Heart left ventricle (tissue), 16 donors: ENCODE data around the gene STRIP1. TPM values are rescaled to one million over a fixed set of nuclear protein-coding genes. Genes with fewer than 3 reads are reported as not detected.

Experiments used
- ATAC-seq, 4 donors: fragments of 200-7000 bp; cut with Tn5 transposase; one replicate each; pipeline ENCODE4 v1.9.1; 2020 to 2022; ENCODE audit warnings: moderate library complexity in 4 of 4, mild to moderate bottlenecking in 3 of 4, moderate number of reproducible peaks in 1 of 4
- DNase-seq, 5 donors: peaks; one replicate each; pipeline ENCODE4 v3.0.0-alpha.2; 2020
- H3K27ac ChIP-seq, 12 donors: fragments of 200-600 bp; sonication (generic) in 4 of 12; one replicate each; pipeline versions ENCODE4 v1.5.0 to v1.8.0; 2016 to 2022; ENCODE audit warnings: mild to moderate bottlenecking in 2 of 12
- H3K27me3 ChIP-seq, 9 donors: fragments of 200-600 bp; sonication (generic) in 2 of 9; one replicate each; pipeline versions ENCODE4 v1.5.1 to v1.8.0; 2016 to 2022; ENCODE audit warnings: mild to moderate bottlenecking in 3 of 9
- H3K36me3 ChIP-seq, 9 donors: fragments of 200-600 bp; sonication (generic) in 2 of 9; one replicate each; pipeline versions ENCODE4 v1.5.0 to v1.8.0; 2018 to 2022; ENCODE audit warnings: mild to moderate bottlenecking in 2 of 9
- H3K4me1 ChIP-seq, 12 donors: fragments of 200-600 bp; sonication (generic) in 4 of 12; one replicate each; pipeline versions ENCODE4 v1.5.0 to v1.8.0; 2016 to 2022; ENCODE audit warnings: mild to moderate bottlenecking in 3 of 12
- H3K4me3 ChIP-seq, 12 donors: fragments of 200-600 bp; sonication (generic) in 4 of 12; one replicate each; pipeline versions ENCODE4 v1.5.0 to v1.8.0; 2017 to 2022; ENCODE audit warnings: mild to moderate bottlenecking in 9 of 12, moderate library complexity in 4 of 12
- H3K9me3 ChIP-seq, 12 donors: fragments of 200-600 bp; sonication (generic) in 4 of 12; one replicate each; pipeline versions ENCODE4 v1.5.0 to v1.8.0; 2016 to 2022; ENCODE audit warnings: mild to moderate bottlenecking in 1 of 12
- CTCF ChIP-seq, 12 donors: fragments of 200-600 bp; sonication (generic) in 4 of 12; IDR thresholded peaks; one replicate each; pipeline versions ENCODE4 v1.5.0 to v1.8.0; 2018 to 2022; ENCODE audit warnings: antibody characterized with exemption in 12 of 12, mild to moderate bottlenecking in 5 of 12
- POLR2A ChIP-seq, 2 donors: fragments of 450-650 bp; IDR thresholded peaks; one replicate each; pipeline ENCODE4 v1.6.1; 2017; ENCODE audit warnings: antibody characterized with exemption in 2 of 2, mild to moderate bottlenecking in 2 of 2, moderate library complexity in 2 of 2
- WGBS, 4 donors: extraction: QIAGEN DNeasy Blood & Tissue Kit in 2 of 4; methylation state at CpG; one replicate each; pipeline versions ENCODE4 v1.1.5 to v1.1.7; 2013 to 2018; 5-methylcytosine and 5-hydroxymethylcytosine counted together
- intact Hi-C, 10 donors: fragments of 100-400 bp; cut with DNase I; formaldehyde crosslinking; loops; one replicate each; pipeline versions ENCODE4 v1.11.1 to v1.14.2; 2022
- polyA plus RNA-seq, 2 donors: library from polyadenylated mRNA; stranded (reverse); fragments of 200-250 nt; gene quantifications; one replicate each; pipeline ENCODE4 v1.2.3, GENCODE V29; 2013
- total RNA-seq, 9 donors: library from RNA; depleted of rRNA in 2 of 9; stranded (reverse); fragments of >200 nt in 2 of 9; fragmentation: NEBNext Ultra II Directional in 3 of 9; extraction: Animal tissue kit (Norgen Biotek cat#: 25700) in 3 of 9; gene quantifications; one replicate each; pipeline versions ENCODE4 v1.1.0 to v1.2.4, GENCODE V29; 2016 to 2023
- donor health status: ischemic (EF 13 %, LVEDD 7.1; RV severe dilation, severe dysfunction).
- donor health status: healthy with polysubstance abuse.
- donor health status: DM: no; HTN: yes; CAD: no.
- donor health status: DM: no; HTN: no; CAD: no.
- donor health status: ischemic (EF 25% LVEDD 6.9; RV normal size, moderate dysfunction).
- donor health status: ischemic (EF 25% LVEDD 5.7; RV mildly dilated, moderate dysfunction).
- donor health status: healthy.
- donor health status: DM: yes; HTN: yes; CAD: no.
- donor health status: ischemic (EF 35%, LVEDD 5.7; RV mildly dilated, moderate dysfunction).
- donor health status: nonischemic (EF 11% LVEDD 7.7; RV severe dilation, severe dysfunction).
- donor health status: DM: yes; HTN: yes; CAD: no.
- donor health status: PGD.
- donor health status: ischemic (EF 29% LVEDD 5.4; RV normal size, mild dysfunction).
- donor health status: nonischemic (EF 23%, LVEDD 6.1; RV moderate dilation, normal function).

Gene STRIP1
- total and polyA plus RNA-seq, 11 donors, result 7.8 to 22.8 (median 19.0) TPM

GRCh38 chr1:110049801-110050601 is 15.6 kb downstream of the STRIP1 start:
- H3K36me3 ChIP-seq, result peaks cover 5 to 100% (median 99%) of the 10 kb centered on the region in 9 donors
- peak overlapping the region in 7 of 12 donors; percentile 16 to 73 (median 37) for H3K27ac ChIP-seq
- H3K4me3 ChIP-seq, result no peak overlapping the region
- intact Hi-C loops, result loop anchor here in 6 of 10 donors (5.0 to 10.0 kb wide), 5 partner anchors 52 to 265 kb away; no protein-coding TSS in a partner anchor
- DNase-seq (no peak), ATAC-seq (no peak)
- H3K4me1 ChIP-seq, result peaks cover 0 to 30% (median 17%) of the 10 kb centered on the region in 12 donors
- H3K9me3 ChIP-seq, result no peaks in the 10 kb centered on the region
- H3K27me3 ChIP-seq, result no peaks in the 10 kb centered on the region
- 59 to 75% (median 72%) methylated on average over 8 to 11 of the region's 11 CpGs for WGBS, 4 donors
- no peak for TF ChIP-seq POLR2A (IDR thresholded peaks at IDR 0.05)
- no peak for TF ChIP-seq CTCF (IDR thresholded peaks at IDR 0.05)

- intact Hi-C loops, result loop anchor here in 6 of 10 donors (5.0 to 10.0 kb wide), 5 partner anchors 52 to 264 kb away; no protein-coding TSS in a partner anchor
These were observed 16.3 kb downstream of the STRIP1 start for GRCh38 chr1:110050602-110051261.

DNA sequence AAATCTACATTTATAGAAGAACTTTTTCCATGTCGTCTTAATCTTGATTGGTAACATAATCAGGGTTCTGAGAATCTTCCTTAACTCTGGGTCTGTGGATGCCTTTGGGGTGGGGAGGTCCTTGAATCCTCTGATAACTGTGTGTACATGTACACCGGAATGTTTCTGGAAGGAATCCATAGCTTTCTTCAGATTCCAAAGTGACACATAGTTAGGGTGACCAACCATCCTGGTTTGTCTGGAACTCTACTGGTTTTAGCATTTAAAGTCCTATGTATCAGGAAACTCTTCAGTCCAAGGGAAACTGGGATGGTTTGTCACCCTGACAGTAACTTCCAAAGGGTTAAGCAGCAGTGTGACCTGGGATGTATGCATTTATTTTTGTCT is 16.8 kb downstream of the STRIP1 start:
- no peak for DNase-seq
- H3K9me3 ChIP-seq, result no peaks in the 10 kb centered on the region
- no peak overlapping the region for H3K4me3 ChIP-seq
- intact Hi-C loops, result loop anchor here in 6 of 10 donors (5.0 to 10.0 kb wide), 5 partner anchors 51 to 264 kb away; no protein-coding TSS in a partner anchor
- peaks cover 0 to 30% (median 17%) of the 10 kb centered on the region in 12 donors for H3K4me1 ChIP-seq
- H3K36me3 ChIP-seq, result peaks cover 5 to 100% (median 99%) of the 10 kb centered on the region in 9 donors
- no peak for ATAC-seq
- peak overlapping the region in 10 of 12 donors; percentile 12 to 73 (median 32) for H3K27ac ChIP-seq
- no peaks in the 10 kb centered on the region for H3K27me3 ChIP-seq
- TF ChIP-seq CTCF (IDR thresholded peaks at IDR 0.05) (no peak), POLR2A (IDR thresholded peaks at IDR 0.05) (no peak)
- 46 to 60% (median 50%) methylated on average over 2 of the region's 2 CpGs for WGBS, 4 donors

More at GRCh38 chr1:110050602-110051261, 16.3 kb downstream of the STRIP1 start:
- DNase-seq (no peak), ATAC-seq (peak in 3 of 4 donors; percentile 20 to 66 (median 42))
- 44 to 68% (median 57%) methylated on average over 4 of the region's 4 CpGs for WGBS, 4 donors
- H3K4me3 ChIP-seq, result no peak overlapping the region
- peaks cover 0 to 30% (median 17%) of the 10 kb centered on the region in 12 donors for H3K4me1 ChIP-seq
- H3K27ac ChIP-seq, result peak overlapping the region in 10 of 12 donors; percentile 16 to 73 (median 32)
- no peaks in the 10 kb centered on the region for H3K9me3 ChIP-seq
- no peaks in the 10 kb centered on the region for H3K27me3 ChIP-seq
- peaks cover 5 to 100% (median 99%) of the 10 kb centered on the region in 9 donors for H3K36me3 ChIP-seq
- TF ChIP-seq POLR2A (IDR thresholded peaks at IDR 0.05) (no peak), CTCF (IDR thresholded peaks at IDR 0.05) (no peak)
